Measurements from ENCODE around the gene SIRT2. TPM values are rescaled to one million over a fixed set of nuclear protein-coding genes. Genes with fewer than 3 reads are reported as not detected.

Gene SIRT2
- total and polyA plus RNA-seq, 2 of the 8 experiments (the other 6 are each of a cell fraction or from before 2014, with no cell fraction given), result 6.5 to 10.0 TPM

GRCh38 chr19:38850436-38850975, 48.9 kb downstream of the SIRT2 start:
- H4K91ac ChIP-seq (replicated peaks; ENCODE audit: insufficient read length, low read length), result peak overlapping the region; percentile 63
- H2BK5ac ChIP-seq (ENCODE audit: low read depth, low read length), result peak overlapping the region; percentile 76
- peak overlapping the region; percentile 68; the same call in 1 of the 2 replicates for H2BK12ac ChIP-seq (ENCODE audit: low read depth, low read length)
- H3K79me1 ChIP-seq (ENCODE audit: low read depth, low read length), result peaks cover 9% of the 10 kb centered on the region; the same call in 1 of the 2 replicates
- FAIRE-seq (no peak), DNase-seq (ENCODE audit: low read depth in 1 of 2, low spot score in 2 of 2) (peak in 1 of 2 experiments; percentile 96)
- H3K4ac ChIP-seq (replicated peaks; ENCODE audit: insufficient read length, low read depth, low read length), result peak overlapping the region; percentile 10
- H3K23me2 ChIP-seq (ENCODE audit: low read depth, low read length), result peaks cover 22% of the 10 kb centered on the region
- H3K4me2 ChIP-seq (ENCODE audit: insufficient read depth in 1 of 2, low read depth in 2 of 2, low read length in 2 of 2), result peak overlapping the region; percentile 96 to 97
- H4K8ac ChIP-seq (ENCODE audit: extremely low read depth, insufficient read depth, low read length), result peak overlapping the region; percentile 91; the same call in 1 of the 2 replicates
- POLR2A ChIA-PET (ENCODE audit: partially characterized antibody), result interaction anchor here (1.0 to 4.5 kb wide), 13 partner anchors 9 to 194 kb away, joined by 3 to 65 read pairs (median 9); partner anchors contain the start of genes ECH1, MRPS12, RINL and SARS2
- H3K4me3 ChIP-seq (ENCODE audit: extremely low read depth in 1 of 4, insufficient read depth in 2 of 4, low read depth in 3 of 4, low read length in 4 of 4), result peak overlapping the region; percentile 67 to 97 (median 79)
- H2BK15ac ChIP-seq (ENCODE audit: low read length), result no peak overlapping the region
- no peaks in the 10 kb centered on the region for H3K27me3 ChIP-seq (replicated peaks in 1 of 4; ENCODE audit: control insufficient read depth in 3 of 4, extremely low read depth in 1 of 4, insufficient read depth in 3 of 4, low read length in 3 of 4)
- peak overlapping the region; percentile 75 for H4K5ac ChIP-seq (ENCODE audit: insufficient read length, low read depth, low read length)
- WGBS, 2 experiments (ENCODE audit: extremely low coverage in 1 of 2, insufficient coverage in 1 of 2, insufficient read length in 1 of 2, insufficient replicate concordance in 2 of 2, low coverage in 1 of 2, low lambda C conversion rate in 2 of 2, missing lambda C conversion rate in 1 of 2), result 1% methylated on average over 26 of the region's 26 CpGs; no CpG with 5 or more reads in 1 of the 2 experiments
- no peak overlapping the region for H2BK120ac ChIP-seq (replicated peaks; ENCODE audit: low read depth, low read length)
- H3K56ac ChIP-seq (replicated peaks; ENCODE audit: insufficient read length, low read depth, low read length), result no peak overlapping the region
- no peak overlapping the region for H3K23ac ChIP-seq (ENCODE audit: insufficient read length)
- peaks cover 2 to 16% (median 11%) of the 10 kb centered on the region in 4 experiments for H3K4me1 ChIP-seq (replicated peaks in 1 of 4; ENCODE audit: control insufficient read depth in 3 of 4, insufficient read depth in 4 of 4, low read length in 3 of 4)
- H2AK5ac ChIP-seq (ENCODE audit: low read depth, low read length), result no peak overlapping the region
- peak overlapping the region; percentile 14 to 81 (median 61) for H3K9ac ChIP-seq (replicated peaks in 1 of 4; ENCODE audit: extremely low read depth in 1 of 4, low read depth in 3 of 4, low read length in 3 of 4)
- H2BK20ac ChIP-seq (ENCODE audit: low read length), result no peak overlapping the region; the same call in 1 of the 2 replicates
- peak overlapping the region; percentile 11; the same call in 1 of the 2 replicates for H3K18ac ChIP-seq (ENCODE audit: extremely low read depth, low read length)
- CTCF ChIA-PET (ENCODE audit: partially characterized antibody), result interaction anchor here (1.1 to 4.3 kb wide), 5 partner anchors 13 to 43 kb away, joined by 3 to 21 read pairs (median 4); no protein-coding TSS in a partner anchor
- peaks cover 20 to 35% (median 23%) of the 10 kb centered on the region in 4 experiments for H3K36me3 ChIP-seq (ENCODE audit: control insufficient read depth in 2 of 4, insufficient read depth in 4 of 4, low read length in 3 of 4)
- H3K14ac ChIP-seq (ENCODE audit: insufficient read length), result no peak overlapping the region
- no peaks in the 10 kb centered on the region for H3K9me3 ChIP-seq (ENCODE audit: insufficient read depth in 2 of 2, low read depth in 1 of 2, low read length in 1 of 2)
- peak overlapping the region; percentile 70 for H3K27ac ChIP-seq (ENCODE audit: low read depth, low read length)
- H4K20me1 ChIP-seq (replicated peaks in 1 of 2; ENCODE audit: control insufficient read depth in 1 of 2, insufficient read depth in 2 of 2, low read length in 2 of 2), result peaks cover 12 to 21% of the 10 kb centered on the region in 2 experiments
- peaks cover 22 to 34% of the 10 kb centered on the region in 2 experiments for H3K79me2 ChIP-seq (ENCODE audit: control insufficient read depth in 1 of 2, insufficient read depth in 2 of 2, low read length in 2 of 2)
- no peak overlapping the region for H2AFZ ChIP-seq (ENCODE audit: low read length)
- TF ChIP-seq SP2 (IDR thresholded peaks at IDR 0.05; ENCODE audit: low read length), result peak; percentile 58; the same call in 1 of the 2 replicates
- peak; percentile 3 for TF ChIP-seq ASH2L (IDR thresholded peaks at IDR 0.05; ENCODE audit: low read length)
- 0 out of 2 replicates have a peak, but pooled peaks have one; percentile 1 for TF ChIP-seq SRF (IDR thresholded peaks at IDR 0.05; ENCODE audit: low read depth, low read length)
- TF ChIP-seq JUN (IDR thresholded peaks at IDR 0.05; ENCODE audit: low read depth, low read length), result no peak
- no peak for TF ChIP-seq GABPA (IDR thresholded peaks at IDR 0.05; ENCODE audit: borderline replicate concordance, insufficient read depth, low read length)
- TF ChIP-seq YY1 (IDR thresholded peaks at IDR 0.05; ENCODE audit: low read depth, low read length), result 0 out of 2 replicates have a peak, but pooled peaks have one; percentile 28
- TF ChIP-seq KDM4A (IDR thresholded peaks at IDR 0.05; ENCODE audit: low read depth, low read length, severe bottlenecking), result peak; percentile 24
- TF ChIP-seq KDM5A (IDR thresholded peaks at IDR 0.05; ENCODE audit: low read length), result peak; percentile 20; the same call in 1 of the 2 replicates
- peak; percentile 38 to 65; a peak in 2 of 4 replicates for TF ChIP-seq SIN3A (conservative IDR thresholded peaks at IDR 0.05 in 1 of 2, IDR thresholded peaks at IDR 0.05 in 1 of 2; ENCODE audit: low read depth in 1 of 2, low read length in 2 of 2)
- TF ChIP-seq BACH1 (IDR thresholded peaks at IDR 0.05; ENCODE audit: low read length), result no peak
- TF ChIP-seq NRF1 (IDR thresholded peaks at IDR 0.05; ENCODE audit: low read depth, low read length), result peak; percentile 36
- TF ChIP-seq SP1 (IDR thresholded peaks at IDR 0.05; ENCODE audit: low read depth, low read length), result peak; percentile 93; the same call in 1 of the 2 replicates

Data from H1 (cell line).